A549 (cell line): Measurements from ENCODE around the gene PIK3C2B. TPM values are rescaled to one million over a fixed set of nuclear protein-coding genes. Genes with fewer than 3 reads are reported as not detected.

ENCODE experiments used
- ATAC-seq, 2 experiments: fragments of 200-7000 bp in 1 of 2; fragments of >200 bp in 1 of 2; cut with Nextera tagmentation in 1 of 2; cut with Tn5 transposase in 1 of 2; 3 replicates each; pipeline versions ENCODE4 v1.8.0 to v1.9.1; 2018 to 2020; ENCODE audit warnings: mild to moderate bottlenecking in 1 of 2, moderate library complexity in 1 of 2
- CTCF ChIA-PET: fragments of 300-600 bp; sonication (Branson Sonifier 250); formaldehyde crosslinking; extraction: SDS; loops from one replicate; lab custom pipeline; 2021; ENCODE audit warnings: antibody characterized with exemption, inconsistent platforms; lab: Yijun Ruan, JAX
- POLR2A ChIA-PET: fragments of 350-600 bp; formaldehyde crosslinking; extraction: SDS; loops from one replicate; lab custom pipeline; 2021; ENCODE audit warnings: antibody characterized with exemption, inconsistent platforms; lab: Yijun Ruan, JAX
- DNase-seq, 2 experiments: peaks; one replicate each; pipeline versions ENCODE4 v3.0.0 to v3.0.0-alpha.2; 2011 to 2016; ENCODE audit warnings: low read depth in 1 of 2, low spot score in 1 of 2
- FAIRE-seq: peaks from 2 replicates; lab custom pipeline; 2011; peaks lifted over from hg19 to GRCh38; lab: Jason Lieb, UNC
- H3K27ac ChIP-seq, 2 experiments: fragments of >200 bp; sonication (Bioruptor Twin); formaldehyde crosslinking; 3 replicates each; pipeline ENCODE4 v1.5.1; 2016 to 2017
- H3K4me1 ChIP-seq: fragments of >200 bp; sonication (Bioruptor Twin); formaldehyde crosslinking; 3 replicates; pipeline ENCODE4 v1.6.1; 2016
- H3K4me2 ChIP-seq: fragments of >200 bp; sonication (Bioruptor Twin); formaldehyde crosslinking; 3 replicates; pipeline ENCODE4 v1.6.1; 2016
- H3K4me3 ChIP-seq: fragments of >200 bp; sonication (Bioruptor Twin); formaldehyde crosslinking; 3 replicates; pipeline ENCODE4 v1.5.1; 2016
- H3K9me3 ChIP-seq: fragments of >200 bp; sonication (Bioruptor Twin); formaldehyde crosslinking; 3 replicates; pipeline ENCODE4 v1.6.1; 2016
- BHLHE40 ChIP-seq: IDR thresholded peaks from 2 replicates; pipeline ENCODE4 v1.6.1; 2012; ENCODE audit warnings: low read depth, low read length, inconsistent platforms
- CBX2 ChIP-seq: fragments of 200-600 bp; sonication (generic); IDR thresholded peaks from 2 replicates; pipeline ENCODE4 v1.6.1; 2016; ENCODE audit warnings: low read depth, mild to moderate bottlenecking, borderline replicate concordance
- CBX8 ChIP-seq: fragments of 200-600 bp; sonication (generic); IDR thresholded peaks from 2 replicates; pipeline ENCODE4 v1.6.1; 2016
- CEBPB ChIP-seq, 2 experiments: fragments of >200 bp in 1 of 2; sonication (Bioruptor Twin) in 1 of 2; formaldehyde crosslinking in 1 of 2; IDR thresholded peaks; 2 replicates each; pipeline ENCODE4 v1.6.1; 2012 to 2016
- EHMT2 ChIP-seq: fragments of 200-600 bp; sonication (generic); IDR thresholded peaks from 2 replicates; pipeline ENCODE4 v1.6.1; 2016; ENCODE audit warnings: antibody characterized with exemption, low read depth, mild to moderate bottlenecking, moderate library complexity
- GATA3 ChIP-seq: IDR thresholded peaks from 2 replicates; pipeline ENCODE4 v1.6.1; 2012; ENCODE audit warnings: borderline replicate concordance
- HDAC2 ChIP-seq: fragments of 200-600 bp; sonication (generic); IDR thresholded peaks from 2 replicates; pipeline ENCODE4 v1.6.1; 2016
- HEYL ChIP-seq: fragments of 250-450 bp; sonication (Bioruptor Pico); IDR thresholded peaks from 2 replicates; pipeline ENCODE4 v1.8.0; 2021; ENCODE audit warnings: mild to moderate bottlenecking, moderate library complexity
- HOXA7 ChIP-seq: fragments of 250-450 bp; sonication (Bioruptor Pico); IDR thresholded peaks from 2 replicates; pipeline ENCODE4 v1.5.0; 2020; ENCODE audit warnings: mild to moderate bottlenecking, moderate library complexity
- HOXB5 ChIP-seq: fragments of 250-450 bp; sonication (Bioruptor Pico); IDR thresholded peaks from 2 replicates; pipeline ENCODE4 v1.5.0; 2020; ENCODE audit warnings: mild to moderate bottlenecking, moderate library complexity
- JUN ChIP-seq, 2 experiments: fragments of >200 bp; sonication (Bioruptor Twin); formaldehyde crosslinking; IDR thresholded peaks; 2 replicates in 1 of 2; 3 replicates in 1 of 2; pipeline ENCODE4 v1.6.1; 2016 to 2017
- MAZ ChIP-seq: fragments of 150-350 bp; IDR thresholded peaks from 2 replicates; pipeline ENCODE4 v1.6.1; 2014; ENCODE audit warnings: antibody characterized with exemption, low read depth, low read length, borderline replicate concordance
- MYC ChIP-seq: IDR thresholded peaks from 2 replicates; pipeline ENCODE4 v1.6.1; 2012; ENCODE audit warnings: mild to moderate bottlenecking, inconsistent platforms, low read length, improper control_type of control experiment, borderline replicate concordance
- NPAS2 ChIP-seq: fragments of 250-450 bp; sonication (Bioruptor Pico); IDR thresholded peaks from 2 replicates; pipeline ENCODE4 v1.8.0; 2022; ENCODE audit warnings: mild to moderate bottlenecking, moderate library complexity, borderline replicate concordance
- PHF8 ChIP-seq: fragments of 200-600 bp; sonication (generic); IDR thresholded peaks from 2 replicates; pipeline ENCODE4 v1.6.1; 2016; ENCODE audit warnings: low read depth, mild to moderate bottlenecking, antibody characterized with exemption, moderate library complexity, borderline replicate concordance
- RAD21 ChIP-seq, 2 experiments: fragments of >200 bp in 1 of 2; sonication (Bioruptor Twin) in 1 of 2; formaldehyde crosslinking in 1 of 2; IDR thresholded peaks in 1 of 2; conservative IDR thresholded peaks in 1 of 2; 2 replicates in 1 of 2; 3 replicates in 1 of 2; pipeline ENCODE4 v1.6.1; 2012 to 2018; ENCODE audit warnings: inconsistent platforms in 1 of 2
- RCOR1 ChIP-seq: fragments of 150-350 bp; IDR thresholded peaks from 2 replicates; pipeline ENCODE4 v1.6.1; 2014; ENCODE audit warnings: antibody characterized with exemption, low read length, low read depth
- SMC3 ChIP-seq: fragments of >200 bp; sonication (Bioruptor Twin); formaldehyde crosslinking; IDR thresholded peaks from 3 replicates; pipeline ENCODE4 v1.6.1; 2018; ENCODE audit warnings: inconsistent platforms
- SREBF2 ChIP-seq: fragments of 450-650 bp; IDR thresholded peaks from 2 replicates; pipeline ENCODE4 v1.6.1; 2014; ENCODE audit warnings: mild to moderate bottlenecking, moderate library complexity
- ZC3H11A ChIP-seq: fragments of 450-650 bp; IDR thresholded peaks from 2 replicates; pipeline ENCODE4 v1.6.1; 2014; ENCODE audit warnings: antibody characterized with exemption, mild to moderate bottlenecking
- ZSCAN20 ChIP-seq: fragments of 250-450 bp; sonication (Bioruptor Pico); IDR thresholded peaks from 2 replicates; pipeline ENCODE4 v1.8.0; 2022; ENCODE audit warnings: mild to moderate bottlenecking, moderate library complexity
- WGBS: methylation state at CpG from one replicate; pipeline ENCODE4 v1.1.6; 2017; ENCODE audit errors: missing lambda C conversion rate; 5-methylcytosine and 5-hydroxymethylcytosine counted together
- polyA plus RNA-seq, 4 experiments: library from polyadenylated mRNA; depleted of rRNA in 3 of 4; stranded (reverse); fragments of >200 nt; fragmentation: RNase III in 1 of 4; extraction: RNeasy Plus Mini Kit Qiagen cat#74134 plus additional on column Dnase treatment in 1 of 4; gene quantifications; 2 replicates in 3 of 4; 3 replicates in 1 of 4; pipeline ENCODE4 v1.2.3, GENCODE V29; 2011 to 2017
- TF ChIP-seq, protein P1 (sequence below): fragments of >200 bp; sonication (Bioruptor Twin); formaldehyde crosslinking; IDR thresholded peaks from 3 replicates; pipeline ENCODE4 v1.5.1; 2016
- TF ChIP-seq, protein P2 (sequence below): fragments of >200 bp; sonication (Bioruptor Twin); formaldehyde crosslinking; IDR thresholded peaks from 2 replicates; pipeline ENCODE4 v1.6.1; 2016
- TF ChIP-seq, protein P3 (sequence below): IDR thresholded peaks from 2 replicates; pipeline ENCODE4 v1.6.1; 2012
- TF ChIP-seq, protein P4 (sequence below): fragments of 150-350 bp; IDR thresholded peaks from 2 replicates; pipeline ENCODE4 v1.6.1; 2014; ENCODE audit warnings: low read depth, mild to moderate bottlenecking, low read length

The PIK3C2B gene
- polyA plus RNA-seq, 2 of the 4 experiments (the other 2 are of a cell fraction): 9.2 to 9.7 TPM

GRCh38 chr1:204450461-204451257 lies 43.9 kb downstream of the PIK3C2B start:
- H3K4me2 ChIP-seq: peak overlapping the region; percentile 41
- H3K9me3 ChIP-seq: no peaks in the 10 kb centered on the region
- CTCF ChIA-PET: interaction anchor here (0.6 to 18.2 kb wide), 6 partner anchors 15 to 357 kb away, joined by 3 to 530 read pairs (median 26); partner anchors contain the start of gene PIK3C2B
- TF ChIP-seq, protein P1, sequence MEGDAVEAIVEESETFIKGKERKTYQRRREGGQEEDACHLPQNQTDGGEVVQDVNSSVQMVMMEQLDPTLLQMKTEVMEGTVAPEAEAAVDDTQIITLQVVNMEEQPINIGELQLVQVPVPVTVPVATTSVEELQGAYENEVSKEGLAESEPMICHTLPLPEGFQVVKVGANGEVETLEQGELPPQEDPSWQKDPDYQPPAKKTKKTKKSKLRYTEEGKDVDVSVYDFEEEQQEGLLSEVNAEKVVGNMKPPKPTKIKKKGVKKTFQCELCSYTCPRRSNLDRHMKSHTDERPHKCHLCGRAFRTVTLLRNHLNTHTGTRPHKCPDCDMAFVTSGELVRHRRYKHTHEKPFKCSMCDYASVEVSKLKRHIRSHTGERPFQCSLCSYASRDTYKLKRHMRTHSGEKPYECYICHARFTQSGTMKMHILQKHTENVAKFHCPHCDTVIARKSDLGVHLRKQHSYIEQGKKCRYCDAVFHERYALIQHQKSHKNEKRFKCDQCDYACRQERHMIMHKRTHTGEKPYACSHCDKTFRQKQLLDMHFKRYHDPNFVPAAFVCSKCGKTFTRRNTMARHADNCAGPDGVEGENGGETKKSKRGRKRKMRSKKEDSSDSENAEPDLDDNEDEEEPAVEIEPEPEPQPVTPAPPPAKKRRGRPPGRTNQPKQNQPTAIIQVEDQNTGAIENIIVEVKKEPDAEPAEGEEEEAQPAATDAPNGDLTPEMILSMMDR: no peak
- TF ChIP-seq, protein P2, sequence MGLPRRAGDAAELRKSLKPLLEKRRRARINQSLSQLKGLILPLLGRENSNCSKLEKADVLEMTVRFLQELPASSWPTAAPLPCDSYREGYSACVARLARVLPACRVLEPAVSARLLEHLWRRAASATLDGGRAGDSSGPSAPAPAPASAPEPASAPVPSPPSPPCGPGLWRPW: no peak
- TF ChIP-seq RCOR1 (no peak), PHF8 (no peak), HEYL (CRISPR knock-in tag) (no peak), CBX2 (no peak), JUN (IDR thresholded peaks at IDR 0.05) (no peak), MYC (no peak), HDAC2 (no peak), CEBPB (IDR thresholded peaks at IDR 0.05) (no peak), BHLHE40 (no peak)
- TF ChIP-seq, protein P3, sequence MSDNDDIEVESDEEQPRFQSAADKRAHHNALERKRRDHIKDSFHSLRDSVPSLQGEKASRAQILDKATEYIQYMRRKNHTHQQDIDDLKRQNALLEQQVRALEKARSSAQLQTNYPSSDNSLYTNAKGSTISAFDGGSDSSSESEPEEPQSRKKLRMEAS: no peak
- TF ChIP-seq, all 56 proteins: peak for 0
- WGBS: 67% methylated on average over 8 of the region's 8 CpGs
- Histone ChIP-seq H3K4me1 (peaks cover 41% of the 10 kb centered on the region), H3K27ac (peak overlapping the region; percentile 44 to 67; a peak in 5 of 6 replicates), H3K4me3 (no peak overlapping the region)
- POLR2A ChIA-PET: no interaction called here
- peak; percentile 26 to 42; a peak in 4 of 6 replicates for ATAC-seq
- FAIRE-seq: no peak
- DNase-seq: peak; percentile 39 to 55

- ChIA-PET CTCF (interaction anchor here (1.0 to 18.2 kb wide), 8 partner anchors 17 to 357 kb away, joined by 3 to 530 read pairs (median 24); partner anchors contain the start of gene PIK3C2B), POLR2A (no interaction called here)
- TF ChIP-seq HOXA7 (CRISPR knock-in tag) (no peak), HDAC2 (no peak), ZSCAN20 (CRISPR knock-in tag) (no peak), SMC3 (no peak), HOXB5 (CRISPR knock-in tag) (no peak), NPAS2 (no peak), GATA3 (no peak), ZC3H11A (no peak), CBX8 (no peak), MAZ (no peak), SREBF2 (no peak), EHMT2 (no peak), PHF8 (no peak), RAD21 (conservative IDR thresholded peaks at IDR 0.05 in 1 of 2, IDR thresholded peaks at IDR 0.05 in 1 of 2) (no peak)
- TF ChIP-seq, protein P4, sequence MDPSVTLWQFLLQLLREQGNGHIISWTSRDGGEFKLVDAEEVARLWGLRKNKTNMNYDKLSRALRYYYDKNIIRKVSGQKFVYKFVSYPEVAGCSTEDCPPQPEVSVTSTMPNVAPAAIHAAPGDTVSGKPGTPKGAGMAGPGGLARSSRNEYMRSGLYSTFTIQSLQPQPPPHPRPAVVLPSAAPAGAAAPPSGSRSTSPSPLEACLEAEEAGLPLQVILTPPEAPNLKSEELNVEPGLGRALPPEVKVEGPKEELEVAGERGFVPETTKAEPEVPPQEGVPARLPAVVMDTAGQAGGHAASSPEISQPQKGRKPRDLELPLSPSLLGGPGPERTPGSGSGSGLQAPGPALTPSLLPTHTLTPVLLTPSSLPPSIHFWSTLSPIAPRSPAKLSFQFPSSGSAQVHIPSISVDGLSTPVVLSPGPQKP: no peak
- no peak overlapping the region for H3K4me3 ChIP-seq
- WGBS: 80% methylated on average over 7 of the region's 8 CpGs
- FAIRE-seq: no peak
- H3K4me1 ChIP-seq: peaks cover 44% of the 10 kb centered on the region
- no peaks in the 10 kb centered on the region for H3K9me3 ChIP-seq
- H3K27ac ChIP-seq: peak overlapping the region; percentile 44 to 67; a peak in 4 of 6 replicates
- ATAC-seq: no peak
- peak overlapping the region; percentile 41; the same call in 2 of the 3 replicates for H3K4me2 ChIP-seq
- no peak for DNase-seq
These were observed 44.8 kb downstream of the PIK3C2B start for GRCh38 chr1:204449678-204450280.
